Measurements from ENCODE around the gene KIDINS220. TPM values are rescaled to one million over a fixed set of nuclear protein-coding genes. Genes with fewer than 3 reads are reported as not detected.

KIDINS220 gene
- total and polyA plus RNA-seq, 2 of the 13 experiments (the other 11 are each of a cell fraction or from before 2014, with no cell fraction given), result 25.2 to 32.3 TPM

- peak; percentile 82; the same call in 1 of the 2 replicates for TF ChIP-seq ZNF318 (CRISPR knock-in tag; IDR thresholded peaks at IDR 0.05)
- TF ChIP-seq ZSCAN5A (CRISPR knock-in tag; IDR thresholded peaks at IDR 0.05; ENCODE audit: borderline replicate concordance), result peak; percentile 77
- no peak for TF ChIP-seq JUND (CRISPR knock-in tag; IDR thresholded peaks at IDR 0.05)
- TF ChIP-seq TFDP1 (CRISPR knock-in tag; IDR thresholded peaks at IDR 0.05; ENCODE audit: borderline replicate concordance), result peak; percentile 95
- TF ChIP-seq ELK4 (CRISPR knock-in tag; IDR thresholded peaks at IDR 0.05; ENCODE audit: borderline replicate concordance), result 0 out of 2 replicates have a peak, but pooled peaks have one; percentile 44
- TF ChIP-seq ATF7-NPFF (CRISPR knock-in tag; IDR thresholded peaks at IDR 0.05; ENCODE audit: low read depth), result peak; percentile 31; the same call in 1 of the 2 replicates
- peak; percentile 46; the same call in 1 of the 2 replicates for TF ChIP-seq ZNF121 (CRISPR knock-in tag; IDR thresholded peaks at IDR 0.05)
- peak; percentile 81; the same call in 1 of the 2 replicates for TF ChIP-seq ZNF782 (CRISPR knock-in tag; IDR thresholded peaks at IDR 0.05; ENCODE audit: borderline replicate concordance)
- 0 out of 2 replicates have a peak, but pooled peaks have one; percentile 33 for TF ChIP-seq ZBTB8A (CRISPR knock-in tag; IDR thresholded peaks at IDR 0.05; ENCODE audit: borderline replicate concordance, low read depth)
- TF ChIP-seq ZNF615 (CRISPR knock-in tag; IDR thresholded peaks at IDR 0.05; ENCODE audit: borderline replicate concordance), result peak; percentile 50; the same call in 1 of the 2 replicates
- TF ChIP-seq HNRNPK (IDR thresholded peaks at IDR 0.05; ENCODE audit: low read depth, low read length, poor library complexity, severe bottlenecking), result peak; percentile 75
- TF ChIP-seq ESRRA (CRISPR knock-in tag; IDR thresholded peaks at IDR 0.05; ENCODE audit: low read depth), result peak; percentile 29
- TF ChIP-seq ZNF775 (CRISPR knock-in tag; IDR thresholded peaks at IDR 0.05; ENCODE audit: borderline replicate concordance), result peak; percentile 38; the same call in 1 of the 2 replicates
- no peak for TF ChIP-seq NONO (IDR thresholded peaks at IDR 0.05)
- TF ChIP-seq NONO (CRISPR knock-in tag; conservative IDR thresholded peaks at IDR 0.05), result peak; percentile 67; the same call in 1 of the 2 replicates
Measured at GRCh38 chr2:8684878-8685696, 152.3 kb downstream of the KIDINS220 start (continued).

Measured in HepG2 (cell line).